C4-2B (cell line): ENCODE measurements around the gene CGREF1.

Experiments
- CTCF ChIP-seq: fragments of 450-650 bp; conservative IDR thresholded peaks from 2 replicates; pipeline ENCODE4 v1.5.1; 2017; ENCODE audit warnings: mild to moderate bottlenecking
- ZFX ChIP-seq: fragments of 450-650 bp; IDR thresholded peaks from 2 replicates; pipeline ENCODE4 v1.6.1; 2017

GRCh38 chr2:27051902-27052645 lies 66.9 kb downstream of the CGREF1 start:
- no peak for TF ChIP-seq CTCF
- no peak; the same call in 1 of the 2 replicates for TF ChIP-seq ZFX
